ENCODE data around the gene PDE6B.
A peak's percentile ranks its signal among the peaks of the same experiment; 100 is the strongest.
"Not testable (repeated sequence)": the region's sequence is repeated elsewhere in the genome, so short reads cannot be mapped to it uniquely, and the experiment has no call there.

Gene PDE6B

DNA sequence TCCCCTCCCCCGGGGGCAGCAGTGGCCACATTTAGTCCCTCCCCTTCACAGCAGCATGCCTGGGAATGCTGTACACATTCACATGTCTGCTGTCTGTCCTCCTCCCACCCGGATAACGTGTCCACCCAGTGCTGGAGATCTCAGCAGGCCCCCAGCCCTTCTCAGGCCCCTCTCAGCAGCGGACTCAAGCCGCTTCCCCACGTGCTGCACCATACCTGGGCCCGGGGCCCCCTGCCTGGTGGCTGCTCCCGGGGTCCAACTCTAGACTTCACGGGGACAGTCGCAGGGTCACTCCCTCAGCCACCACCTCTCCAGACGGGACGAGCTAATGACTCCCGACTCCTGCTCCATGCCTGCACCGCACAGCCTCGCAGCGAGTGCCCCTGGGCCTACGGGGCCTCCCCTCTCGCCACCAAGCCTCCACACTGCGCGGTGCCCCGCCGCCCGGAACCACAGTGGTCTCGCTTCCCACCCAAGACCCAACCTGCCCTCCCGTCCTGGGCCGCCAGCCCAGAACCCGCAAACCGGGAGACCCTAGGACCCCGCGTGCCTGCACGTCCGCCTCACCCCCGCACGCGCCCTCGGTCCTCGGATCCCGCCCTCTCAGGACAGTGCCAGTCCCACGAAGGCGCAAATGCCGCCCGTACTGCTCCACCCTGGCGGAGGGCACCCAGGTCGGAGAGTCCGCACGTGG lies 79.0 kb downstream of the PDE6B start:
- no peak for DNase-seq (ENCODE audit: low read depth in 2 of 2, low spot score in 1 of 2)

DNA sequence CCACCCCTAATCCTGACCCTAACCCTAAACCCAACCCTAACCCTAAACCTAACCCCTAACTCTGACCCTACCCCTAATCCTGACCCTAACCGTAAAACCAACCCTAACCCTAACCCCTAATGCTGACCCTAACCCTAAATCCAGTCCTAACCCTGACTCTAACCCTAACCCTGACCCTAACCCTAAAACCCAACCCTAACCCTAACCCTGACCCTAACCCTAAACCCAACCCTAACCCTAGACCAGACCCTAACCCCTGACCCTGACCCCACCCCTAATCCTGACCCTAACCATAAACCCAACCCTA lies 79.6 kb downstream of the PDE6B start:
- no peak for DNase-seq (ENCODE audit: low read depth in 2 of 2, low spot score in 1 of 2)

- peak; percentile 92 to 95 for DNase-seq (ENCODE audit: low read depth in 2 of 2, low spot score in 1 of 2)
Observed at GRCh38 chr4:705278-706082, 80.1 kb downstream of the PDE6B start, which contains the start of gene PCGF3. Gene PCGF3 (plus strand): TSS chr4:705832. CDS start chr4:733681, 27,849 bp downstream.

DNA sequence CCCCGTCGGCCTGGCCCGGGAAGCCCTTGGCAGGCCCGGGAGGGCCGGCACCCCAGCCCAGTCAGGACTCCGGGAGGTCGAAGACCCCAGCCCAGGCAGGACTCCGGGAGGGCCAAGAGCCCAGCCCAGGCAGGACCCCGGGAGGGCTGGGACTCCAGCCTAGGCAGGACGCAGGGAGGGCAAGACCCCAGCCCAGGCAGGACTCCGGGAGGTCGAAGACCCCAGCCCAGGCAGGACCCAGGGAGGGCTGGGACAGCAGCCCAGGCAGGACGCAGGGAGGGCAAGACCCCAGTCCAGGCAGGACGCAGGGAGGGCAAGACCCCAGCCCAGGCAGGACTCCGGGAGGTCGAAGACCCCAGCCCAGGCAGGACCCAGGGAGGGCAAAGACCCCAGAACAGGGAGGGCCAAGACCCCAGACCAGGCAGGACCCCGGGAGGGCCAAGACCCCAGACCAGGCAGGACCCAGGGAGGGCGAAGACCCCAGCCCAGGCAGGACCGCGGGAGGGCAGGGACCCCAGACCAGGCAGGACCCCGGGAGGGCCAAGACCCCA lies 80.8 kb downstream of the PDE6B start:
- not testable (repeated sequence) for DNase-seq (ENCODE audit: low read depth in 2 of 2, low spot score in 1 of 2)

GRCh38 chr4:706834-707598 lies 81.6 kb downstream of the PDE6B start:
- DNase-seq (ENCODE audit: low read depth in 2 of 2, low spot score in 1 of 2): no peak

DNA sequence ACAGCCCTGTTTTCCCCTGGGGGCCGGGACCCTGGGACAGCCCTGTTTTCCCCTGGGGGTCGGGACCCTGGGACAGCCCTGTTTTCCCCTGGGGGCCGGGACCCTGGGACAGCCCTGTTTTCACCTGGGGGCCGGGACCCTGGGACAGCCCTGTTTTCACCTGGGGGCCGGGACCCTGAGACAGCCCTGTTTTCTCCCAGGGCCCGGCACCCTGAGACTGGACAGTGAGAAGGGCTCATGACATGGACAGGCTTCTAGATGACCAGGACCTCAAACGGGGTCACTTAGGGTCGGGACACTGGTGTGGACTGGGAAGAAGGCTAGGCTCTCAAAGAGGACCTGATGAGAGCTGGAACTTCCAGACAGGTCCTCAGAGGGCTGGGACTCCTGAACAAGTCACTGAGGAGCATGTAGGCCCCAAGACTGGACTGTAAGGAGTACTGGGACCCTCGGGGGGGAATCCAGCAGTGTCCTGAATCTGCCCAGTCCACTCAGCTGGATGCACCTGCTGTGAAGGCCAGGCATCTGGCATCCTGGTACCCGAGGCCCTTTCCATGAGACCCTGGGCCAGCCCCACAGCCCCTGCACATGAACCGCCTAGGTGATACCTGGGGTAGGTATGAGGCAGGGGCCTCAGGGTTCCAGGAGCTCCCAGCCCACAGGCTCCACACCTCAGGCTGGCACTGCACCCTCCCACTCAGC lies 82.7 kb downstream of the PDE6B start:
- no peak for DNase-seq (ENCODE audit: low read depth in 2 of 2, low spot score in 1 of 2)

DNA sequence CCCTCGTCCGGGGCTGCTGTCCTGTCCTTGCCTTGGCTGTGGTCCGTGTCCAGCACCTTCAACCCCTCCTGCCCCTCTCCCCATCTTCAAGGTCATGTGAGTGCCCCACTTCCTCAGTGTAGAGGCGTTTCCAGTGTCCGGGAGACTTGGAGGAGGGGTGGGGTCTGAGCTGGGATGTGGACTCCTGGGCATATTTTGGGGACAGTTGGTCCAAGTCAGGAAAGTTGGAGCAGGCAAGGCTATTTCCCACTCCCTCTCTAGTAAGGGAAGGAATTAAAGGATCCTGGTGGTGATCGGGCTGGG lies 83.2 kb downstream of the PDE6B start:
- no peak for DNase-seq (ENCODE audit: low read depth in 2 of 2, low spot score in 1 of 2)

DNA sequence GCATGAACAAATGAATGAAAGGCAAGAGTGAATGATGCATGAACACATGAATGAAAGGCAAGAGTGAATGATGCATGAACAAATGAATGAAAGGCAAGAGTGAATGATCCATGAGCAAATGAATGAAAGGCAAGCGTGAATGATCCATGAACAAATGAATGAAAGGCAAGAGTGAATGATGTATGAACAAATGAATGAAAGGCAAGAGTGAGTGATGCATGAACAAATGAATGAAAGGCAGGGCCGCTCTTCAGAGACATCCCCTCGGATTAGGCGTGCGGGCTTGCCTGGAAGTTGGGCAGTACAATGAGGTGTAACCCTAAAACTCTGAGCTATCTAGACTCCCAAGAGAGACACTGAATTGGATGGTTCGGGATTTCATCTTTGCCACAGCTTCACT lies 84.0 kb downstream of the PDE6B start:
- no peak for DNase-seq (ENCODE audit: low read depth in 2 of 2, low spot score in 1 of 2)

GRCh38 chr4:710116-710515 lies 84.7 kb downstream of the PDE6B start:
- no peak for DNase-seq (ENCODE audit: low read depth in 2 of 2, low spot score in 1 of 2)

- no peak for DNase-seq (ENCODE audit: low read depth in 2 of 2, low spot score in 1 of 2)
Observed at GRCh38 chr4:710916-711315, 85.5 kb downstream of the PDE6B start.

DNA sequence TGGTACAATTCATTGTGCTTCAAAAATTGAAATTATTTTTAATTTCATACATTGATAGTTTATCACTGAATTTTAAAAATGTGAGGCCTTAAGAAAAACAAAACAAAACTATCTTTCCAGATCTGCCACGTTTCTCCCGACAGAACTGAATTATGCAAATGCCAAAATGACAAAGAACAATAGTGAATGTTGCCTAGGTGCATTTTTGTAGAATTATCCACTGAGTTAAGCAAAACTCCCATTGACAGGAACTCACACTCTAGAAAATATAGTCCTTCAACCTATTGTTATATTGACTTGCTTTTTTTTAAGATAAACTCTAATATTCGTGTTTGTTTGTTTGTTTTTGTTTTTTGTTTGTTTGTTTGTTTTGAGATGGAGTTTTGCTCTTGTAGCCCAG lies 86.7 kb downstream of the PDE6B start:
- no peak for DNase-seq (ENCODE audit: low read depth in 2 of 2, low spot score in 1 of 2)

- no peak for DNase-seq (ENCODE audit: low read depth in 2 of 2, low spot score in 1 of 2)
Observed at GRCh38 chr4:712916-713632, 87.7 kb downstream of the PDE6B start.

- DNase-seq (ENCODE audit: low read depth in 2 of 2, low spot score in 1 of 2): no peak
Observed at GRCh38 chr4:714087-714486, 88.7 kb downstream of the PDE6B start.

- DNase-seq (ENCODE audit: low read depth in 2 of 2, low spot score in 1 of 2): no peak
Observed at GRCh38 chr4:717601-718320, 92.4 kb downstream of the PDE6B start.

- no peak for DNase-seq (ENCODE audit: low read depth in 2 of 2, low spot score in 1 of 2)
Observed at GRCh38 chr4:718460-718859, 93.1 kb downstream of the PDE6B start.

Data from stimulated activated CD8-positive, alpha-beta memory T cell treated with anti-CD3 and anti-CD28 coated beads, Interleukin-4, amount 100 ng/mL, for 4 hours (primary cell).